Astrocyte of the spinal cord (primary cell): ENCODE measurements around the gene RUFY3.

Experiments
- DNase-seq: peaks from one replicate; pipeline ENCODE4 v3.0.0; 2011; ENCODE audit warnings: low read depth, low spot score
- H3K4me3 ChIP-seq: 2 replicates; pipeline ENCODE4 v1.5.1; 2011; ENCODE audit warnings: low read depth, mild to moderate bottlenecking, low read length, moderate library complexity
- in situ Hi-C: cut with HindIII; loops from 2 replicates; pipeline ENCODE4 v1.10.0; 2017; ENCODE audit warnings: low sequenced_read_pairs
- TF ChIP-seq, protein P1 (sequence below): IDR thresholded peaks from 2 replicates; pipeline ENCODE4 v1.5.1; 2012; ENCODE audit warnings: low read depth, mild to moderate bottlenecking, low read length, inconsistent platforms

The RUFY3 gene

DNA sequence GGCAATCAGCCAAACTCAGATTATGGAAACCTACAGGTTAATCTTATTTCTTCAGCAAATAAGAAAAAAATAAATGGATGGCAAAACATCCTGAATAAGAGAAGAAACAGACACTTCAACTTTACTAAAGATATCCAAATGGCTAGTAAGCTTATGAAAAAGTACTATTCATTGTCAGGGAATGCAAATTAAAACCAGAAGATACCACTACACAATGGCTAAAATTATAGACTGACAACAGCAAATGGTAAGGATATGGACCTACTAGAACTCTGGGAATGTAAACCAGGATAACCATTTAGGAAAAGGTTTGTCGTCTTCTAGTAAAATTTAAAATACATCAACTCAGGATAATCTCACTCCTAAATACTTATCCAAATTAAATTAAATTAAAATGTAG is 93.6 kb downstream of the RUFY3 start:
- in situ Hi-C loops = no loop called here
- no peak for DNase-seq
- TF ChIP-seq, protein P1, sequence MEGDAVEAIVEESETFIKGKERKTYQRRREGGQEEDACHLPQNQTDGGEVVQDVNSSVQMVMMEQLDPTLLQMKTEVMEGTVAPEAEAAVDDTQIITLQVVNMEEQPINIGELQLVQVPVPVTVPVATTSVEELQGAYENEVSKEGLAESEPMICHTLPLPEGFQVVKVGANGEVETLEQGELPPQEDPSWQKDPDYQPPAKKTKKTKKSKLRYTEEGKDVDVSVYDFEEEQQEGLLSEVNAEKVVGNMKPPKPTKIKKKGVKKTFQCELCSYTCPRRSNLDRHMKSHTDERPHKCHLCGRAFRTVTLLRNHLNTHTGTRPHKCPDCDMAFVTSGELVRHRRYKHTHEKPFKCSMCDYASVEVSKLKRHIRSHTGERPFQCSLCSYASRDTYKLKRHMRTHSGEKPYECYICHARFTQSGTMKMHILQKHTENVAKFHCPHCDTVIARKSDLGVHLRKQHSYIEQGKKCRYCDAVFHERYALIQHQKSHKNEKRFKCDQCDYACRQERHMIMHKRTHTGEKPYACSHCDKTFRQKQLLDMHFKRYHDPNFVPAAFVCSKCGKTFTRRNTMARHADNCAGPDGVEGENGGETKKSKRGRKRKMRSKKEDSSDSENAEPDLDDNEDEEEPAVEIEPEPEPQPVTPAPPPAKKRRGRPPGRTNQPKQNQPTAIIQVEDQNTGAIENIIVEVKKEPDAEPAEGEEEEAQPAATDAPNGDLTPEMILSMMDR = no peak
- no peak overlapping the region for H3K4me3 ChIP-seq

DNA sequence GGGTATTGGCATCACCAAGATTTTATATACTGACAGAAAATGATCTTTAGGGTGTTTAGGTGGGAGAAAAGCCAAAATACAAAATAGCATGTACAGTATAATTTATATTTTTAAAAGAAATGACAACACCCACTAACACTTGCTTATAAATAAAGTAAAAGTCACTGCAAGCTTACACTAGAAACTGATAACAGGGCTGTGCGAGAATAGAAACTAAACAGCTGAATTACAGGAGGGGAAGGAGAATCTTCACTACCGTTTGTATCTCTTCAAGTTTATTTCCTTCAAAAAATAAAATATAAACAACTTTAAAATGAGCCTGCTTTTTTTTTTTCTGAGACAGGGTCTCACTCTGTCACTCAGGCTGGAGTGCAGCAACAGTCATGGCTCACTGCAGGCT is 95.1 kb downstream of the RUFY3 start:
- no peak for DNase-seq
- in situ Hi-C loops = no loop called here
- TF ChIP-seq, protein P1 = no peak
- no peak overlapping the region for H3K4me3 ChIP-seq

DNA sequence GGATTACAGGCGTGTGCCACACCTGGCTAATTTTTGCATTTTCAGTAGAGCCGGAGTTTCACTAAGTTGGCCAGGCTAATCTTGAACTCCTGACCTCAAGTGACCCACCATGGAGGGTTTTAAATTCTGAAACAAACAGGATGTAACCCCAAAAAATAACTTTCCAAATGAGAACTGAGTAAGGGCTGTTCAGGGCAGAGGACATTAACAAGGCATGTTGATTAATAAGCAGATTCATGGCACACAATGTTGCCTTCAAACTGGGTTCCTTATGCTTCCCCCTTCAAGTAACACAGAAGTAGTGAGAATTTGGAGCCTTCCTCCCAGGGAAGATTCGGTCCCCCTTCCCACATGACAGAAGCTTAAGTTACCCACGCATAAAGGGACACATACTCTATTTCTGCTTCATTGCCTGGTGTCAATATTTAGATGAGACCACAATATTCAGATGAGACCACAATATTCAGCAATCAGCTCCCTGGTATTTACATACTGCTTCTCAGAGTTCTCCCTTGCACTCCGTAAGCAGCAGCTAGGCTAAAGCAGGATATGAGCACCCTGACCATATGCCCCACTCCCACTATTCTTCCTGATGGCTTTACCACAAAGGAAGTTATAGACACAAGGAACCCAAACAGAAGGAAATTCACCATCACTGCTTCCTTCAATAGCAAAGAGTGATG is 96.5 kb downstream of the RUFY3 start:
- in situ Hi-C loops = no loop called here
- DNase-seq = no peak
- TF ChIP-seq, protein P1 = no peak
- H3K4me3 ChIP-seq = no peak overlapping the region

DNA sequence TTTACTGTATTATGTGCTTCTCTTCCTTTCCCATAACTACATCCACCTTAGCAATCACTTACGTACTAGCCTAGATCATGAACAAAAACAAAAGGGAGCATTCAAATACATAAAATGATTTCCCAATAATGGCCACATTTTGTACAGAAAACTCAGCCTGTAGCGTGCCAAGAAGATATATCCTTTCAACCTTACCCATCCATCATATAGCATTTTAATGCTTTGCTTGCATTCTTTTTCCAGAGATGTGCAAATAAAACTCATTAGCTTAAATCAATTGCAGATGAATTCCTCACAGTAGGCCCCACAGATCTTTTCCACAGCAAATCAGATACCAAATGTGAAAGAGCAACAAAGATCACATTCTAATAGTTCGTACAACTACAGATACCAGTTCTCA is 97.2 kb downstream of the RUFY3 start:
- no peak overlapping the region for H3K4me3 ChIP-seq
- in situ Hi-C loops = no loop called here
- TF ChIP-seq, protein P1 = no peak
- no peak for DNase-seq

DNA sequence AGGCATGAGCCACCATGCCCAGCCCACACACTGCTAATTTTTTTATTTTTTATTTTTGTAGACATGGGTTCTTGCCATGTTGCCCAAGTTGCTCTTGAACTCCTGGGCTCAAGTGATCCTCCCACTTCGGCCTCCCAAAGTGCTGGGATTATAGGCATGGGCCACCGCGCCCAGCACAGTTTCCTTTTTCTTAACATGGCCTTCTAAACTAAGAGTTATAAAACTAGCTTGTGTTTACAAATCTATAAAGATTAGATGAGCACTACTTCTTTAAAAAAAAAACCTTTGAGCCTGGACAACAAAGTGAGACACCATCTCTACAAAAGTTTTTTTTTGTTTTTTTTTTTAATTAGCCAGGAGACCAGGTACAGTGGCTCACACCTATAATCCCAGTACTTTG is 107.3 kb downstream of the RUFY3 start:
- no peak overlapping the region for H3K4me3 ChIP-seq
- TF ChIP-seq, protein P1 = no peak
- no peak for DNase-seq
- in situ Hi-C loops = no loop called here

DNA sequence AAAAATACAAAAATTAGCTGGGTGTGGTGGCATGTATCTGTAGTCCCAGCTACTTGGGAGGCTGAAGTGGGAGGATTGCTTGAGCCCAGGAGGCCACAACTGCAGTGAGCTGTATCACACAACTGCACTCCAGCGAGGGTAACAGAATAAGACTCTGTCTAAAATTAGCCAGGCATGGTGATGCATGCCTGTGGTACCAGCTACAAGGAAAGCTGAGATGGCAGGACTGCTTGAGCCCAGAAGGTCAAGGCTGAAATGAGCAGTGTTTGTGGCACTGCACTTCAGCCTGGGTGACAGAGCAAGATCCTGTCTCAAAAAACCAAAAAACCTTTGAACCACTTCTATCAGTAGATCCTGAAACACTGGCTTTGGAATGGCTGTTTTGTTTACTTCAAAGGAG is 107.7 kb downstream of the RUFY3 start:
- no peak overlapping the region for H3K4me3 ChIP-seq
- DNase-seq = no peak
- in situ Hi-C loops = no loop called here
- TF ChIP-seq, protein P1 = no peak
